SU-DHL-6 (cell line): ENCODE measurements around the gene SLC9A9.

Source experiments
- EZH2phosphoT487 ChIP-seq: fragments of 200-600 bp; sonication (generic), shearing (Covaris generic); conservative IDR thresholded peaks from 2 replicates; pipeline ENCODE4 v1.6.1; 2018; ENCODE audit warnings: mild to moderate bottlenecking, antibody characterized with exemption, low read length, moderate library complexity, mixed read lengths
- TF ChIP-seq, protein P1 (sequence below): fragments of 200-600 bp; sonication (generic); IDR thresholded peaks from one replicate; pipeline ENCODE4 v1.5.1; 2017; ENCODE audit warnings: antibody characterized with exemption, mild to moderate bottlenecking, low read length, moderate library complexity; ENCODE audit not compliant: insufficient read depth, poor library complexity, severe bottlenecking

DNA sequence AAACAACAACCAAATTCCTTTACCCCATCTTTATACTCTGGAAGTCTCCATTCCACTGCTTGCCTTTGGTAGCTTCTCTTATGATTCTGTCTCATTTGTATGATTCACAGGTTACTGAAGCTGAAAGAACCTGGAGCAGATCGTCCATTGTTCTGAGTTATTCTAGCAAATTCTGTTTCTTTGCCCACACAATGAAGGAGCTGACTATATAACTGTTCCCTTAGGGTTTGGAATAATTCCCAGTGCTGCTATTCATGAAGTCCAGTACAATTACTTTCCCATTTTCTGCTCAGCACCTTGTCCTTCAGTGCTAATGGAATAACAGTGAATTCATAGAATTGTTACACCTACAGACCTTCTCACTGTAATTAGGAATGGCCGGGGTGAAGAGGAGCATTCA, 560.9 kb downstream of the SLC9A9 start:
- TF ChIP-seq, protein P1, sequence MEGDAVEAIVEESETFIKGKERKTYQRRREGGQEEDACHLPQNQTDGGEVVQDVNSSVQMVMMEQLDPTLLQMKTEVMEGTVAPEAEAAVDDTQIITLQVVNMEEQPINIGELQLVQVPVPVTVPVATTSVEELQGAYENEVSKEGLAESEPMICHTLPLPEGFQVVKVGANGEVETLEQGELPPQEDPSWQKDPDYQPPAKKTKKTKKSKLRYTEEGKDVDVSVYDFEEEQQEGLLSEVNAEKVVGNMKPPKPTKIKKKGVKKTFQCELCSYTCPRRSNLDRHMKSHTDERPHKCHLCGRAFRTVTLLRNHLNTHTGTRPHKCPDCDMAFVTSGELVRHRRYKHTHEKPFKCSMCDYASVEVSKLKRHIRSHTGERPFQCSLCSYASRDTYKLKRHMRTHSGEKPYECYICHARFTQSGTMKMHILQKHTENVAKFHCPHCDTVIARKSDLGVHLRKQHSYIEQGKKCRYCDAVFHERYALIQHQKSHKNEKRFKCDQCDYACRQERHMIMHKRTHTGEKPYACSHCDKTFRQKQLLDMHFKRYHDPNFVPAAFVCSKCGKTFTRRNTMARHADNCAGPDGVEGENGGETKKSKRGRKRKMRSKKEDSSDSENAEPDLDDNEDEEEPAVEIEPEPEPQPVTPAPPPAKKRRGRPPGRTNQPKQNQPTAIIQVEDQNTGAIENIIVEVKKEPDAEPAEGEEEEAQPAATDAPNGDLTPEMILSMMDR: no peak
- TF ChIP-seq EZH2phosphoT487: no peak
